GM12878 (cell line): Measurements from ENCODE around the gene OCA2. TPM values are rescaled to one million over a fixed set of nuclear protein-coding genes. Genes with fewer than 3 reads are reported as not detected.

Experiments
- ATAC-seq: fragments of 200-7000 bp; cut with Tn5 transposase; 3 replicates; pipeline ENCODE4 v1.9.1; 2020; ENCODE audit warnings: mild to moderate bottlenecking, moderate library complexity
- BruUV-seq: library from RNA; stranded (reverse); fragments of 400-500 nt; replicated peaks from 2 replicates; lab custom pipeline; 2021; lab: Mats Ljungman, UMichigan
- CTCF ChIA-PET: fragments of 300-600 bp; sonication (Branson Sonifier 250); formaldehyde crosslinking; extraction: SDS; loops from one replicate; lab custom pipeline; 2021; ENCODE audit warnings: inconsistent platforms; lab: Yijun Ruan, JAX
- POLR2A ChIA-PET: fragments of 350-600 bp; formaldehyde crosslinking; extraction: SDS; loops from one replicate; lab custom pipeline; 2021; ENCODE audit warnings: inconsistent platforms; lab: Charles Lee
- RAD21 ChIA-PET: fragments of 300-600 bp; sonication (Branson Sonifier 250); formaldehyde crosslinking; loops from one replicate; lab custom pipeline; 2023; ENCODE audit warnings: antibody characterized with exemption; ENCODE audit not compliant: unreplicated experiment; lab: Charles Lee
- SMC1A ChIA-PET: fragments of 300-600 bp; sonication (Branson Sonifier 250); formaldehyde crosslinking; loops from one replicate; lab custom pipeline; 2023; ENCODE audit not compliant: unreplicated experiment, uncharacterized antibody; lab: Charles Lee
- DNase-seq: peaks from one replicate; pipeline ENCODE4 v3.0.0-alpha.2; 2011; ENCODE audit warnings: low read depth, low spot score
- FAIRE-seq: peaks from 3 replicates; lab custom pipeline; 2011; peaks lifted over from hg19 to GRCh38; lab: Jason Lieb, UNC
- H2AFZ ChIP-seq: 2 replicates; pipeline ENCODE4 v1.6.0; 2011; ENCODE audit warnings: low read depth, low read length, control low read depth; ENCODE audit not compliant: control insufficient read depth
- H3K27ac ChIP-seq: 2 replicates; pipeline ENCODE4 v1.5.1; 2011; ENCODE audit warnings: control low read depth; ENCODE audit not compliant: control insufficient read depth, insufficient read depth
- H3K27me3 ChIP-seq, 2 experiments: replicated peaks in 1 of 2; 2 replicates each; pipeline versions ENCODE4 v1.6.0 to v1.6.1; 2011; ENCODE audit warnings: low read length in 1 of 2; ENCODE audit not compliant: control insufficient read depth in 2 of 2, insufficient read depth in 2 of 2
- H3K36me3 ChIP-seq, 2 experiments: 2 replicates each; pipeline ENCODE4 v1.5.1; 2011; ENCODE audit warnings: low read length in 1 of 2; ENCODE audit not compliant: control insufficient read depth in 2 of 2, insufficient read depth in 2 of 2
- H3K4me1 ChIP-seq: 2 replicates; pipeline ENCODE4 v1.6.1; 2011; ENCODE audit warnings: mild to moderate bottlenecking, low read length, moderate library complexity, mixed read lengths; ENCODE audit not compliant: control insufficient read depth, insufficient read depth
- H3K4me2 ChIP-seq: 2 replicates; pipeline ENCODE4 v1.6.0; 2011; ENCODE audit warnings: control low read depth; ENCODE audit not compliant: control insufficient read depth, insufficient read depth
- H3K4me3 ChIP-seq: fragments of 200-600 bp; sonication (generic); 2 replicates; pipeline ENCODE4 v1.5.1; 2016
- H3K79me2 ChIP-seq: 2 replicates; pipeline ENCODE4 v1.6.0; 2011; ENCODE audit warnings: low read length; ENCODE audit not compliant: control insufficient read depth, insufficient read depth
- H3K9ac ChIP-seq: 2 replicates; pipeline ENCODE4 v1.8.0; 2011; ENCODE audit warnings: low read length, control low read depth, mixed read lengths; ENCODE audit not compliant: control insufficient read depth, insufficient read depth
- H3K9me3 ChIP-seq: replicated peaks from 3 replicates; pipeline ENCODE4 v1.5.1; 2011; ENCODE audit warnings: mild to moderate bottlenecking, low read length; ENCODE audit not compliant: control insufficient read depth, insufficient read depth
- H4K20me1 ChIP-seq: 2 replicates; pipeline ENCODE4 v1.6.0; 2011; ENCODE audit not compliant: control insufficient read depth, insufficient read depth
- ATF7 ChIP-seq: fragments of 450-650 bp; IDR thresholded peaks from 2 replicates; pipeline ENCODE4 v1.6.1; 2016; ENCODE audit warnings: low read depth, mild to moderate bottlenecking
- BCL3 ChIP-seq: IDR thresholded peaks from 2 replicates; pipeline ENCODE4 v1.6.1; 2011; ENCODE audit warnings: borderline replicate concordance, low read depth, mild to moderate bottlenecking, moderate library complexity, low read length; ENCODE audit not compliant: insufficient read depth, poor library complexity, severe bottlenecking
- BCLAF1 ChIP-seq: fragments of 450-650 bp; IDR thresholded peaks from 2 replicates; pipeline ENCODE4 v1.6.1; 2017; ENCODE audit warnings: antibody characterized with exemption, mild to moderate bottlenecking, moderate library complexity
- CHD1 ChIP-seq: IDR thresholded peaks from 2 replicates; pipeline ENCODE4 v1.6.1; 2012; ENCODE audit warnings: low read depth, low read length, improper control_type of control experiment
- CHD2 ChIP-seq: IDR thresholded peaks from 2 replicates; pipeline ENCODE4 v1.6.1; 2011; ENCODE audit warnings: low read depth, low read length, improper control_type of control experiment, borderline replicate concordance
- CREM ChIP-seq: IDR thresholded peaks from 2 replicates; pipeline ENCODE4 v1.6.1; 2014; ENCODE audit warnings: antibody characterized with exemption, low read depth
- EGR1 ChIP-seq, 2 experiments: IDR thresholded peaks; 1 replicate in 1 of 2; 2 replicates in 1 of 2; pipeline ENCODE4 v1.6.1; 2011 to 2012; ENCODE audit warnings: low read depth in 2 of 2, low read length in 2 of 2, borderline replicate concordance in 1 of 2, mild to moderate bottlenecking in 1 of 2, moderate library complexity in 1 of 2
- HDGF ChIP-seq: fragments of 450-650 bp; IDR thresholded peaks from 2 replicates; pipeline ENCODE4 v1.6.1; 2016; ENCODE audit warnings: antibody characterized with exemption
- PML ChIP-seq: IDR thresholded peaks from 2 replicates; pipeline ENCODE4 v1.6.1; 2012; ENCODE audit warnings: low read length, inconsistent platforms
- RELB ChIP-seq: fragments of 450-650 bp; IDR thresholded peaks from 2 replicates; pipeline ENCODE4 v1.6.1; 2017; ENCODE audit warnings: low read depth, mild to moderate bottlenecking, moderate library complexity
- STAT1 ChIP-seq: fragments of 450-650 bp; conservative IDR thresholded peaks from 2 replicates; pipeline ENCODE4 v1.6.1; 2014; ENCODE audit warnings: antibody characterized with exemption, mild to moderate bottlenecking
- USF1 ChIP-seq: IDR thresholded peaks from 2 replicates; pipeline ENCODE4 v1.6.1; 2011; ENCODE audit warnings: borderline replicate concordance, low read depth, mild to moderate bottlenecking, moderate library complexity, mixed read lengths, low read length; ENCODE audit not compliant: insufficient read depth; ENCODE audit errors: extremely low read length
- ZBTB11 ChIP-seq: fragments of 450-650 bp; formaldehyde crosslinking; IDR thresholded peaks from 2 replicates; pipeline ENCODE4 v1.5.0; 2022; ENCODE audit warnings: mild to moderate bottlenecking, missing genetic modification characterization
- WGBS: methylation state at CpG from one replicate; pipeline ENCODE4 v1.1.6; 2016; ENCODE audit warnings: low lambda C conversion rate; ENCODE audit not compliant: insufficient replicate concordance, insufficient coverage; ENCODE audit errors: missing lambda C conversion rate; 5-methylcytosine and 5-hydroxymethylcytosine counted together
- in situ Hi-C: fragments of 300-500 bp; cut with MboI; formaldehyde crosslinking; loops from 9 replicates; pipeline ENCODE4 v1.14.3; 2018; ENCODE audit warnings: mixed read lengths
- intact Hi-C: fragments of 100-400 bp; cut with micrococcal nuclease; formaldehyde crosslinking; loops from one replicate; pipeline ENCODE4 v1.14.2; 2022; ENCODE audit not compliant: unreplicated experiment
- polyA plus RNA-seq, 11 experiments: library from polyadenylated mRNA; depleted of rRNA in 4 of 11; unstranded in 6 of 11; stranded (reverse) in 5 of 11; fragments of >200 nt; fragmentation: Nextera tagmentation in 4 of 11; fragmentation: Illumina TruSeq in 1 of 11; extraction: Ambion mirVana in 4 of 11; extraction: Trizol in 1 of 11; gene quantifications; 1 replicate in 1 of 11; 2 replicates in 10 of 11; pipeline versions ENCODE4 v1.2.1 to v1.2.3, GENCODE V29; 2011 to 2016; ENCODE audit warnings: inconsistent platforms in 2 of 11, missing spikeins in 2 of 11, low read depth in 1 of 11
- total RNA-seq, 4 experiments: library from RNA; depleted of rRNA in 3 of 4; stranded (reverse); fragments of >200 nt in 3 of 4; fragmentation: Illumina TruSeq in 1 of 4; extraction: Trizol in 1 of 4; gene quantifications; 2 replicates each; pipeline versions ENCODE4 v1.2.1 to v1.2.3, GENCODE V29; 2013 to 2021

The OCA2 gene
- total and polyA plus RNA-seq, 10 of the 15 experiments (the other 5 are each of a cell fraction or from before 2014, with no cell fraction given): 0.04 to 1.8 TPM; not detected in 8

GRCh38 chr15:27989427-27989826 is 109.7 kb downstream of the OCA2 start:
- Histone ChIP-seq H4K20me1 (no peaks in the 10 kb centered on the region), H3K4me1 (no peaks in the 10 kb centered on the region), H3K9ac (no peak overlapping the region), H3K79me2 (no peaks in the 10 kb centered on the region), H3K36me3 (no peaks in the 10 kb centered on the region), H3K4me3 (no peak overlapping the region), H3K27me3 (no peaks in the 10 kb centered on the region), H2AFZ (no peak overlapping the region), H3K4me2 (no peak overlapping the region), H3K27ac (no peak overlapping the region), H3K9me3 (no peaks in the 10 kb centered on the region; the same call in 2 of the 3 replicates)
- DNase-seq: no peak
- no TSS peak for BruUV-seq
- 50% methylated on average over 13 of the region's 13 CpGs for WGBS
- ChIA-PET CTCF (no interaction called here), POLR2A (no interaction called here), RAD21 (no interaction called here), SMC1A (no interaction called here)
- in situ Hi-C loops (no loop called here), intact Hi-C loops (no loop called here)
- ATAC-seq: no peak
- no peak for FAIRE-seq
- no peak for TF ChIP-seq ZBTB11 (CRISPR knock-in tag)
- no peak for TF ChIP-seq CHD2
- TF ChIP-seq ATF7: no peak
- no peak for TF ChIP-seq STAT1
- TF ChIP-seq BCL3: no peak
- no peak for TF ChIP-seq CHD1
- TF ChIP-seq CREM: no peak
- no peak for TF ChIP-seq PML
- no peak for TF ChIP-seq EGR1 (IDR thresholded peaks at IDR 0.05; ENCODE audit: borderline replicate concordance in 1 of 2, low read depth in 2 of 2, low read length in 2 of 2)
- TF ChIP-seq HDGF: no peak
- TF ChIP-seq USF1: no peak
- no peak for TF ChIP-seq RELB
- TF ChIP-seq BCLAF1: no peak
